OCI-LY1 (cell line): ENCODE results near the gene CEP83.

Source experiments
- H2AFZ ChIP-seq: fragments of 200-600 bp; sonication (generic), shearing (Covaris generic); 2 replicates; pipeline ENCODE4 v1.6.0; 2014; ENCODE audit warnings: antibody characterized with exemption, mild to moderate bottlenecking, low read length
- H3F3A ChIP-seq: fragments of 200-600 bp; sonication (generic), shearing (Covaris generic); 2 replicates; pipeline ENCODE4 v1.6.0; 2014; ENCODE audit warnings: mild to moderate bottlenecking, antibody characterized with exemption, low read length, moderate library complexity; ENCODE audit not compliant: insufficient read depth
- H3K27ac ChIP-seq: fragments of 200-600 bp; sonication (generic); 2 replicates; pipeline ENCODE4 v1.5.1; 2014; ENCODE audit warnings: low read length, mixed run types, mild to moderate bottlenecking, low read depth; ENCODE audit not compliant: poor library complexity, severe bottlenecking
- H3K27me3 ChIP-seq: fragments of 200-600 bp; sonication (generic); 2 replicates; pipeline ENCODE4 v1.6.0; 2014; ENCODE audit warnings: antibody characterized with exemption, mild to moderate bottlenecking, low read length, moderate library complexity; ENCODE audit not compliant: insufficient read depth
- H3K36me3 ChIP-seq: fragments of 200-600 bp; sonication (generic); 2 replicates; pipeline ENCODE4 v1.6.1; 2014; ENCODE audit warnings: mild to moderate bottlenecking, antibody characterized with exemption, low read length, moderate library complexity, mixed read lengths; ENCODE audit not compliant: insufficient read depth
- H3K4me1 ChIP-seq: fragments of 200-600 bp; sonication (generic); 2 replicates; pipeline ENCODE4 v1.5.1; 2014; ENCODE audit warnings: mild to moderate bottlenecking, low read length, moderate library complexity; ENCODE audit not compliant: insufficient read depth, severe bottlenecking
- H3K4me2 ChIP-seq: fragments of 200-600 bp; sonication (generic), shearing (Covaris generic); 2 replicates; pipeline ENCODE4 v1.6.1; 2014; ENCODE audit warnings: low read length
- H3K4me3 ChIP-seq: fragments of 200-600 bp; sonication (generic); 2 replicates; pipeline ENCODE4 v1.5.1; 2014; ENCODE audit warnings: low read length, low read depth, mild to moderate bottlenecking, mixed read lengths; ENCODE audit not compliant: poor library complexity, severe bottlenecking
- H3K79me2 ChIP-seq: fragments of 200-600 bp; shearing (Covaris generic); 2 replicates; pipeline ENCODE4 v1.6.1; 2016; ENCODE audit warnings: mixed run types, low read length, mixed read lengths; ENCODE audit not compliant: insufficient read depth
- H3K9ac ChIP-seq: fragments of 200-600 bp; sonication (generic), shearing (Covaris generic); 2 replicates; pipeline ENCODE4 v1.6.1; 2014; ENCODE audit warnings: mild to moderate bottlenecking, low read length, mixed read lengths
- H3K9me2 ChIP-seq: fragments of 200-600 bp; sonication (generic), shearing (Covaris generic); 2 replicates; pipeline ENCODE4 v1.6.1; 2014; ENCODE audit warnings: low read depth, mild to moderate bottlenecking, low read length, mixed read lengths
- H3K9me3 ChIP-seq: fragments of 200-600 bp; shearing (Covaris generic); 2 replicates; pipeline ENCODE4 v1.6.1; 2014; ENCODE audit warnings: low read length, mixed read lengths
- H4K20me1 ChIP-seq: fragments of 200-600 bp; sonication (generic), shearing (Covaris generic); 2 replicates; pipeline ENCODE4 v1.6.0; 2016; ENCODE audit warnings: mild to moderate bottlenecking, low read length; ENCODE audit not compliant: insufficient read depth
- CTCF ChIP-seq: fragments of 200-600 bp; sonication (generic), shearing (Covaris generic); IDR thresholded peaks from 2 replicates; pipeline ENCODE4 v1.5.1; 2017; ENCODE audit warnings: mild to moderate bottlenecking, antibody characterized with exemption, low read length, moderate library complexity, mixed read lengths
- EZH2 ChIP-seq: fragments of 200-600 bp; sonication (generic), shearing (Covaris generic); IDR thresholded peaks from 2 replicates; pipeline ENCODE4 v1.8.0; 2017; ENCODE audit warnings: borderline replicate concordance, mixed run types, mild to moderate bottlenecking, antibody characterized with exemption, low read length, moderate library complexity, mixed read lengths

Gene CEP83

DNA sequence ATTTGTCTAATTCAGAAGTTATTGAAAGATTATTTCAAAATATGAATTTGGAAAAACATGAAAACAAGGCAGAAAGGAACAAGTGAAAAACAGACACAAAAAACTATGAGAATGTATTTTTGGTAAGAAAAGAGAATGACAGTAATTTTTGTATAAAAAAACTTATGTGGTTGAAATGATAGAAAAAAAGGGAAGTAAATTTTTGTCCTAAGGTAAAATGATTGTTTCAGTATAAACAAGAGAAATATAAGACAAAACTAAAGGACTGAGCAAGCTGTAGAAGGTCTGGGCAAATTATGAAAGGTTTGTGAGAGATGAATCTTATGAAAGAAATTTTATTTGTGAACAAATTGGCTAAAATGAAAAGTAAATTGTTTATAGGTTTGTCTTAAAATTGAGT lies 44.6 kb downstream of the CEP83 start:
- TF ChIP-seq CTCF (no peak), EZH2 (no peak)
- peak overlapping the region; percentile 4 for H3K27ac ChIP-seq

DNA sequence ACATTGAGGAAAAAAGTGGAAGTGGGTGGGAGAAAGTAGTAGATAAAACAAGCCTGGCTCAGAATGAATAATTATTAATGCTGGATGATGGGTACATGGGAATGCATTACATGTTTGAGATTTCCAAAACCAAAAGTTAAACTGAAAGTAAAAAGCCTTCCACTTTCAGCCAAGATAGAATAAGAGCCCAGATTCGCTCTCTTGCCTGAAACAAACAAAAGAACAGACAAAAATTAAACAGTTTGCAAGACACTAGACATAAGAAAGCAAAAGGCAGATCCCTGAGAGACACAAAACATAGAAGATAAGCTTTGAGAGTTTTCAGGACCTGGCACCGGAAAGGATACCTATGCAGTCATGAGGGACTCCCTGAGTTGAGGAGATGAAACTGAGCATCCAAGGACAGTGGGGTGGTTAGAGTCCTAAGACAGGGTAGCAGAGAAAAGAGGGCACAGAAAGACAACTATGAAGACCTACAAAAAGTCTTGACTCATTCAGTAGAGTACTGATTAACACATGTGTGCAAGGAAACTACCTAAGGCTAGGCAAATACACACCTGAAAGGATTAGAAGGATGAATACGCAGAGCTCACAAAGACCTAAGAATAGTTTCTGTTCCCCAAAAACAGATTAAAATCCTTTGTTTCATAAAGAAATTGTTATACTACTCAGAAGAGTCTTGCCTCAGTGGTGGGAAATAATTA lies 54.1 kb downstream of the CEP83 start:
- H2AFZ ChIP-seq: no peak overlapping the region
- no peaks in the 10 kb centered on the region for H3K27me3 ChIP-seq
- H3K9me3 ChIP-seq: no peaks in the 10 kb centered on the region
- no peaks in the 10 kb centered on the region for H4K20me1 ChIP-seq
- H3K79me2 ChIP-seq: no peaks in the 10 kb centered on the region
- no peaks in the 10 kb centered on the region for H3F3A ChIP-seq
- no peak overlapping the region for H3K4me3 ChIP-seq
- H3K36me3 ChIP-seq: peaks cover 13% of the 10 kb centered on the region
- H3K9me2 ChIP-seq: no peaks in the 10 kb centered on the region
- peak overlapping the region; percentile 36 for H3K27ac ChIP-seq
- H3K9ac ChIP-seq: no peak overlapping the region
- peaks cover 14% of the 10 kb centered on the region for H3K4me1 ChIP-seq
- peak overlapping the region; percentile 1; the same call in 1 of the 2 replicates for H3K4me2 ChIP-seq
- TF ChIP-seq CTCF (no peak), EZH2 (no peak)

More for the DNA sequence above, 44.6 kb downstream of the CEP83 start:
- no peaks in the 10 kb centered on the region for H3K36me3 ChIP-seq
- H3K4me2 ChIP-seq: peak overlapping the region; percentile 26; the same call in 1 of the 2 replicates
- H3K9ac ChIP-seq: peak overlapping the region; percentile 21
- no peak overlapping the region for H3K4me3 ChIP-seq
- no peak overlapping the region for H2AFZ ChIP-seq
- peaks cover 20% of the 10 kb centered on the region for H3K4me1 ChIP-seq
- no peaks in the 10 kb centered on the region for H3K9me2 ChIP-seq
- no peaks in the 10 kb centered on the region for H3K27me3 ChIP-seq
- H3K79me2 ChIP-seq: no peaks in the 10 kb centered on the region
- H3K9me3 ChIP-seq: no peaks in the 10 kb centered on the region
- H3F3A ChIP-seq: no peaks in the 10 kb centered on the region
- no peaks in the 10 kb centered on the region for H4K20me1 ChIP-seq

DNA sequence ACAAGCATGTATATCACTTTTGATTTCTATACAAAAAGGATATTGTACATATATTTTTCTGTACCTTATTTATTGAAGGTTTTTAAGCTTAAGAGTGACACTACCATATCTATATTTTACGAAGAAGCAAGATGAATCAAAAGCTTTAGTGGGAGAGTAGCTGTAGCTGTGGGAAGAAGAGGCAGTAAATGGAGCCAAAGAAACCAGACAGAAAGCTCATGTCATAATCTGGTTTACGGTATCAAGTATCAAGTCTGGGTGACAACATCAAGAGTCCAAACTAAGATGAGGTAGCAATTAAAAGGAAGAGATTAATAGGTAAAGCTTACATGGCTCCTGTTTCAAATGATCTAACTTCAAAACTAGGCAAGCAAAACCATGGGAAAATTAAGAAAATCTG lies 54.8 kb downstream of the CEP83 start:
- no peak overlapping the region for H3K4me3 ChIP-seq
- no peak overlapping the region for H3K9ac ChIP-seq
- no peaks in the 10 kb centered on the region for H3K79me2 ChIP-seq
- no peak overlapping the region for H2AFZ ChIP-seq
- H3K27ac ChIP-seq: no peak overlapping the region
- peaks cover 20% of the 10 kb centered on the region for H3K36me3 ChIP-seq
- peaks cover 14% of the 10 kb centered on the region for H3K4me1 ChIP-seq
- no peaks in the 10 kb centered on the region for H4K20me1 ChIP-seq
- H3K27me3 ChIP-seq: no peaks in the 10 kb centered on the region
- no peaks in the 10 kb centered on the region for H3K9me2 ChIP-seq
- no peaks in the 10 kb centered on the region for H3F3A ChIP-seq
- H3K4me2 ChIP-seq: no peak overlapping the region
- H3K9me3 ChIP-seq: no peaks in the 10 kb centered on the region
- TF ChIP-seq CTCF (no peak), EZH2 (no peak)
